Neural progenitor cell (in vitro differentiated cells): ENCODE results near the gene ASGR1. TPM values are rescaled to one million over a fixed set of nuclear protein-coding genes. Genes with fewer than 3 reads are reported as not detected.
A peak's percentile ranks its signal among the peaks of the same experiment; 100 is the strongest.

ENCODE experiments used
- DNase-seq: peaks from one replicate; pipeline ENCODE4 v3.0.0-alpha.2; 2016; ENCODE audit warnings: low spot score
- H2AFZ ChIP-seq: fragments of 200-600 bp; sonication (generic); replicated peaks from 2 replicates; pipeline ENCODE4 v1.6.1; 2016; ENCODE audit warnings: antibody characterized with exemption
- H3F3A ChIP-seq: fragments of 200-600 bp; sonication (generic); 2 replicates; pipeline ENCODE4 v1.6.1; 2016; ENCODE audit warnings: antibody characterized with exemption, low read depth
- H3K27ac ChIP-seq: fragments of 200-600 bp; sonication (generic); 2 replicates; pipeline ENCODE4 v1.5.1; 2016; ENCODE audit warnings: mild to moderate bottlenecking
- H3K27me3 ChIP-seq: fragments of 200-600 bp; sonication (generic); 2 replicates; pipeline ENCODE4 v1.6.1; 2016; ENCODE audit warnings: mild to moderate bottlenecking, moderate library complexity
- H3K36me3 ChIP-seq: fragments of 200-600 bp; sonication (generic); 2 replicates; pipeline ENCODE4 v1.5.1; 2016
- H3K4me1 ChIP-seq: fragments of 200-600 bp; sonication (generic); 2 replicates; pipeline ENCODE4 v1.6.1; 2016; ENCODE audit warnings: mixed run types
- H3K4me2 ChIP-seq: fragments of 200-600 bp; sonication (generic); 2 replicates; pipeline ENCODE4 v1.6.1; 2016
- H3K4me3 ChIP-seq: fragments of 200-600 bp; sonication (generic); 2 replicates; pipeline ENCODE4 v1.5.1; 2016
- H3K79me2 ChIP-seq: fragments of 200-600 bp; sonication (generic); 2 replicates; pipeline ENCODE4 v1.6.1; 2016; ENCODE audit warnings: low read depth
- H3K9ac ChIP-seq: fragments of 200-600 bp; sonication (generic); 2 replicates; pipeline ENCODE4 v1.6.1; 2016
- H3K9me3 ChIP-seq: fragments of 200-600 bp; sonication (generic); 2 replicates; pipeline ENCODE4 v1.5.1; 2016; ENCODE audit warnings: low read depth
- H4K20me1 ChIP-seq: fragments of 200-600 bp; sonication (generic); 2 replicates; pipeline ENCODE4 v1.6.1; 2016; ENCODE audit warnings: low read depth
- H3K27ac Mint-ChIP-seq: 3 replicates; pipeline ENCODE4 v1.8.0; 2021; ENCODE audit warnings: mixed read lengths
- H3K27me3 Mint-ChIP-seq: 2 replicates; pipeline ENCODE4 v1.8.0; 2022; ENCODE audit warnings: low read depth, mild to moderate bottlenecking, inconsistent platforms, moderate library complexity, mixed read lengths; ENCODE audit not compliant: insufficient read depth
- H3K36me3 Mint-ChIP-seq: 3 replicates; pipeline ENCODE4 v1.8.0; 2021; ENCODE audit warnings: mixed read lengths
- H3K4me1 Mint-ChIP-seq: 3 replicates; pipeline ENCODE4 v1.8.0; 2021; ENCODE audit warnings: mixed read lengths
- H3K4me3 Mint-ChIP-seq: 3 replicates; pipeline ENCODE4 v1.8.0; 2021; ENCODE audit warnings: mild to moderate bottlenecking, moderate library complexity, mixed read lengths
- H3K9me3 Mint-ChIP-seq: 3 replicates; pipeline ENCODE4 v1.8.0; 2020; ENCODE audit warnings: mixed read lengths
- CTCF ChIP-seq: fragments of 200-600 bp; sonication (generic); IDR thresholded peaks from 2 replicates; pipeline ENCODE4 v1.5.1; 2017; ENCODE audit warnings: antibody characterized with exemption, mild to moderate bottlenecking
- EZH2 ChIP-seq: fragments of 200-600 bp; sonication (generic); IDR thresholded peaks from 2 replicates; pipeline ENCODE4 v1.6.1; 2017; ENCODE audit warnings: antibody characterized with exemption, mild to moderate bottlenecking, moderate library complexity
- EZH2phosphoT487 ChIP-seq: fragments of 200-600 bp; sonication (generic); IDR thresholded peaks from 2 replicates; pipeline ENCODE4 v1.6.1; 2017; ENCODE audit warnings: antibody characterized with exemption
- total RNA-seq: library from RNA; depleted of rRNA; stranded (reverse); fragments of >200 nt; gene quantifications from 2 replicates; pipeline ENCODE4 v1.2.3, GENCODE V29; 2015; ENCODE audit warnings: low replicate concordance

Gene ASGR1
- total RNA-seq, 1 donor from 2014 or later, result 3.1 TPM

- TF ChIP-seq CTCF (no peak), EZH2 (no peak), EZH2phosphoT487 (no peak)
- H3K4me1 Mint-ChIP-seq, result peaks cover 68% of the 10 kb centered on the region
- H3K27me3 Mint-ChIP-seq, result peaks cover 21% of the 10 kb centered on the region
- H3K4me3 ChIP-seq, result peak overlapping the region; percentile 59
- DNase-seq, result no peak
- H3K27ac Mint-ChIP-seq, result peak overlapping the region; percentile 97
- peaks cover 74% of the 10 kb centered on the region for H3F3A ChIP-seq
- H3K79me2 ChIP-seq, result peaks cover 56% of the 10 kb centered on the region
- no peak overlapping the region for H3K9ac ChIP-seq
- peaks cover 55% of the 10 kb centered on the region for H3K4me1 ChIP-seq
- peak overlapping the region; percentile 83 for H3K4me3 Mint-ChIP-seq
- peaks cover 8% of the 10 kb centered on the region for H4K20me1 ChIP-seq
- H3K36me3 ChIP-seq, result no peaks in the 10 kb centered on the region
- peak overlapping the region; percentile 54 for H3K27ac ChIP-seq
- peak overlapping the region; percentile 85 for H3K4me2 ChIP-seq
- no peaks in the 10 kb centered on the region for H3K9me3 ChIP-seq
- H3K36me3 Mint-ChIP-seq, result peaks cover 4% of the 10 kb centered on the region
- no peak overlapping the region for H2AFZ ChIP-seq
- no peaks in the 10 kb centered on the region for H3K9me3 Mint-ChIP-seq
- no peaks in the 10 kb centered on the region for H3K27me3 ChIP-seq
Observed at GRCh38 chr17:7215136-7215638, 36.0 kb upstream of the ASGR1 start.

GRCh38 chr17:7214300-7215135 lies 35.3 kb upstream of the ASGR1 start:
- peak; percentile 100 for DNase-seq
- Histone ChIP-seq H3F3A (peaks cover 77% of the 10 kb centered on the region), H3K27me3 (no peaks in the 10 kb centered on the region), H3K9ac (no peak overlapping the region), H2AFZ (no peak overlapping the region), H3K4me1 (peaks cover 55% of the 10 kb centered on the region), H3K27ac (peak overlapping the region; percentile 80), H3K79me2 (peaks cover 62% of the 10 kb centered on the region), H3K9me3 (no peaks in the 10 kb centered on the region), H3K4me2 (peak overlapping the region; percentile 85), H4K20me1 (peaks cover 7% of the 10 kb centered on the region), H3K4me3 (peak overlapping the region; percentile 59), H3K36me3 (no peaks in the 10 kb centered on the region)
- Mint-ChIP-seq H3K27me3 (peaks cover 18% of the 10 kb centered on the region), H3K4me1 (peaks cover 73% of the 10 kb centered on the region), H3K27ac (peak overlapping the region; percentile 97), H3K4me3 (peak overlapping the region; percentile 83), H3K36me3 (peaks cover 7% of the 10 kb centered on the region), H3K9me3 (no peaks in the 10 kb centered on the region)
- TF ChIP-seq CTCF (peak; percentile 70), EZH2 (no peak)

- H3K27ac Mint-ChIP-seq, result peak overlapping the region; percentile 97
- Histone ChIP-seq H3K27me3 (no peaks in the 10 kb centered on the region), H3K4me3 (peak overlapping the region; percentile 59), H3F3A (peaks cover 77% of the 10 kb centered on the region), H3K36me3 (no peaks in the 10 kb centered on the region), H3K4me2 (peak overlapping the region; percentile 78), H3K9ac (no peak overlapping the region), H2AFZ (no peak overlapping the region), H3K27ac (no peak overlapping the region), H3K4me1 (peaks cover 54% of the 10 kb centered on the region), H4K20me1 (peaks cover 12% of the 10 kb centered on the region), H3K9me3 (no peaks in the 10 kb centered on the region), H3K79me2 (peaks cover 69% of the 10 kb centered on the region)
- H3K27me3 Mint-ChIP-seq, result peaks cover 17% of the 10 kb centered on the region
- peaks cover 73% of the 10 kb centered on the region for H3K4me1 Mint-ChIP-seq
- no peak for TF ChIP-seq EZH2
- TF ChIP-seq CTCF, result peak; percentile 94
- peak overlapping the region; percentile 83 for H3K4me3 Mint-ChIP-seq
- H3K36me3 Mint-ChIP-seq, result peaks cover 7% of the 10 kb centered on the region
- DNase-seq, result peak; percentile 100
- no peaks in the 10 kb centered on the region for H3K9me3 Mint-ChIP-seq
Observed at GRCh38 chr17:7213895-7214299, 34.7 kb upstream of the ASGR1 start.
